SK-N-SH treated with all-trans-retinoic acid at 6 μM for 48 hours (cell line): ENCODE measurements around the gene FRS2.
A peak's percentile ranks its signal among the peaks of the same experiment; 100 is the strongest.

Source experiments
- ATAC-seq: fragments of 200-7000 bp; cut with Tn5 transposase; 3 replicates; pipeline ENCODE4 v1.9.1; 2020; ENCODE audit warnings: mild to moderate bottlenecking, moderate library complexity
- ARNTL ChIP-seq: fragments of 450-650 bp; formaldehyde crosslinking; IDR thresholded peaks from 2 replicates; pipeline ENCODE4 v1.5.0; 2020; ENCODE audit warnings: low read depth, mild to moderate bottlenecking, moderate library complexity, borderline replicate concordance
- BACH2 ChIP-seq: fragments of 250-450 bp; sonication (Bioruptor Pico); IDR thresholded peaks from 2 replicates; pipeline ENCODE4 v1.9.0; 2021; ENCODE audit warnings: mild to moderate bottlenecking, borderline replicate concordance
- CSDC2 ChIP-seq: fragments of 250-450 bp; sonication (Bioruptor Pico); IDR thresholded peaks from 2 replicates; pipeline ENCODE4 v1.5.0; 2020; ENCODE audit warnings: mild to moderate bottlenecking, moderate library complexity
- ESRRG ChIP-seq: fragments of 250-450 bp; sonication (Bioruptor Pico); IDR thresholded peaks from 2 replicates; pipeline ENCODE4 v1.6.1; 2021; ENCODE audit warnings: mild to moderate bottlenecking
- GLIS3 ChIP-seq: fragments of 250-450 bp; sonication (Bioruptor Pico); IDR thresholded peaks from 2 replicates; pipeline ENCODE4 v1.5.0; 2020; ENCODE audit warnings: mild to moderate bottlenecking, moderate library complexity
- ISL1 ChIP-seq: fragments of 250-450 bp; sonication (Bioruptor Pico); IDR thresholded peaks from 2 replicates; pipeline ENCODE4 v2.1.2; 2022; ENCODE audit warnings: mild to moderate bottlenecking, moderate library complexity
- OSR1 ChIP-seq: fragments of 250-450 bp; sonication (Bioruptor Pico); IDR thresholded peaks from 2 replicates; pipeline ENCODE4 v1.8.0; 2022; ENCODE audit warnings: moderate library complexity, mild to moderate bottlenecking, inconsistent platforms
- PATZ1 ChIP-seq: fragments of 250-450 bp; sonication (Bioruptor Pico); IDR thresholded peaks from 2 replicates; pipeline ENCODE4 v1.8.0; 2020; ENCODE audit warnings: mild to moderate bottlenecking, moderate library complexity, borderline replicate concordance
- PPARA ChIP-seq: fragments of 250-450 bp; sonication (Bioruptor Pico); IDR thresholded peaks from 2 replicates; pipeline ENCODE4 v1.5.0; 2020; ENCODE audit warnings: mild to moderate bottlenecking, borderline replicate concordance
- RARB ChIP-seq: fragments of 250-450 bp; sonication (Bioruptor Pico); IDR thresholded peaks from 2 replicates; pipeline ENCODE4 v1.8.0; 2021; ENCODE audit warnings: mild to moderate bottlenecking, moderate library complexity
- SNAI2 ChIP-seq: fragments of 250-450 bp; sonication (Bioruptor Pico); IDR thresholded peaks from 2 replicates; pipeline ENCODE4 v1.5.0; 2020; ENCODE audit warnings: mild to moderate bottlenecking, moderate library complexity
- TCF4 ChIP-seq: fragments of 250-450 bp; sonication (Bioruptor Pico); IDR thresholded peaks from 2 replicates; pipeline ENCODE4 v1.8.0; 2021; ENCODE audit warnings: mild to moderate bottlenecking, moderate library complexity, borderline replicate concordance
- TOX ChIP-seq: fragments of 250-450 bp; sonication (Bioruptor Pico); IDR thresholded peaks from 2 replicates; pipeline ENCODE4 v1.8.0; 2021; ENCODE audit warnings: mild to moderate bottlenecking, moderate library complexity, borderline replicate concordance
- ZFP3 ChIP-seq: fragments of 250-450 bp; sonication (Bioruptor Pico); IDR thresholded peaks from 2 replicates; pipeline ENCODE4 v1.5.0; 2020; ENCODE audit warnings: mild to moderate bottlenecking, moderate library complexity
- ZFP30 ChIP-seq: fragments of 450-650 bp; formaldehyde crosslinking; IDR thresholded peaks from 2 replicates; pipeline ENCODE4 v1.5.0; 2022; ENCODE audit warnings: mild to moderate bottlenecking, moderate library complexity
- ZNF565 ChIP-seq: fragments of 450-650 bp; formaldehyde crosslinking; conservative IDR thresholded peaks from 2 replicates; pipeline ENCODE4 v1.5.0; 2020; ENCODE audit warnings: low read depth, mild to moderate bottlenecking, moderate library complexity
- ZNF70 ChIP-seq: fragments of 450-650 bp; formaldehyde crosslinking; IDR thresholded peaks from 2 replicates; pipeline ENCODE4 v1.5.0; 2020; ENCODE audit warnings: mild to moderate bottlenecking, moderate library complexity
- ZNF8 ChIP-seq: fragments of 450-650 bp; formaldehyde crosslinking; IDR thresholded peaks from 2 replicates; pipeline ENCODE4 v1.5.0; 2020; ENCODE audit warnings: mild to moderate bottlenecking, moderate library complexity
- TF ChIP-seq, protein P1 (sequence below): fragments of 250-450 bp; sonication (Bioruptor Pico); IDR thresholded peaks from 2 replicates; pipeline ENCODE4 v1.5.1; 2020; ENCODE audit warnings: low read depth, mild to moderate bottlenecking, moderate library complexity
- TF ChIP-seq, protein P2 (sequence below): fragments of 250-450 bp; sonication (Bioruptor Pico); IDR thresholded peaks from 2 replicates; pipeline ENCODE4 v1.5.0; 2020; ENCODE audit warnings: mild to moderate bottlenecking, moderate library complexity
- TF ChIP-seq, protein P3 (sequence below): fragments of 250-450 bp; sonication (Bioruptor Pico); IDR thresholded peaks from 2 replicates; pipeline ENCODE4 v1.5.1; 2021; ENCODE audit warnings: mild to moderate bottlenecking, moderate library complexity

Gene FRS2

GRCh38 chr12:69468237-69469026 lies 1.8 kb upstream of the FRS2 start (continued):
- TF ChIP-seq, protein P1, sequence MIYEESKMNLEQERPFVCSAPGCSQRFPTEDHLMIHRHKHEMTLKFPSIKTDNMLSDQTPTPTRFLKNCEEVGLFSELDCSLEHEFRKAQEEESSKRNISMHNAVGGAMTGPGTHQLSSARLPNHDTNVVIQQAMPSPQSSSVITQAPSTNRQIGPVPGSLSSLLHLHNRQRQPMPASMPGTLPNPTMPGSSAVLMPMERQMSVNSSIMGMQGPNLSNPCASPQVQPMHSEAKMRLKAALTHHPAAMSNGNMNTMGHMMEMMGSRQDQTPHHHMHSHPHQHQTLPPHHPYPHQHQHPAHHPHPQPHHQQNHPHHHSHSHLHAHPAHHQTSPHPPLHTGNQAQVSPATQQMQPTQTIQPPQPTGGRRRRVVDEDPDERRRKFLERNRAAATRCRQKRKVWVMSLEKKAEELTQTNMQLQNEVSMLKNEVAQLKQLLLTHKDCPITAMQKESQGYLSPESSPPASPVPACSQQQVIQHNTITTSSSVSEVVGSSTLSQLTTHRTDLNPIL (CRISPR knock-in tag), result no peak
- no peak for TF ChIP-seq ISL1 (CRISPR knock-in tag)
- no peak for TF ChIP-seq ARNTL

DNA sequence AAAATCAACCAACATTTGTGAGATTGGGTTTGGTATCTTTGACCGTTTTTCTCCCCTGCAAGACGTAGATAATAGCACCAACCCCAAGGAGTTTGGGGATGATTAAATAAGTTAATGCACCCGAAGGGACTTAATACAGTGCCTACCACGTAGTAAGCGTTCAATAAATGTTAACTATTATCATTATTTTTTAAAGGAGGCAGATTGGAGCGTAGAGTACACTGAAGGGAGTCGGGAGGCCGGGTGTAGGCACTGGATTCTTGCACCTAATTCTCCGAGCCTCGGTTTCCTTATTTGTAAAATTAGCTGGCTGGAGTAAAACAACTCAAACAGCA lies 367 bp upstream of the FRS2 start:
- TF ChIP-seq ARNTL, result no peak
- TF ChIP-seq OSR1, result no peak
- TF ChIP-seq BACH2 (CRISPR knock-in tag), result no peak
- no peak for TF ChIP-seq PATZ1
- no peak for TF ChIP-seq ISL1 (CRISPR knock-in tag)
- no peak for TF ChIP-seq RARB
- no peak for TF ChIP-seq TCF4 (CRISPR knock-in tag)
- no peak for TF ChIP-seq ESRRG (CRISPR knock-in tag)
- TF ChIP-seq, protein P2, sequence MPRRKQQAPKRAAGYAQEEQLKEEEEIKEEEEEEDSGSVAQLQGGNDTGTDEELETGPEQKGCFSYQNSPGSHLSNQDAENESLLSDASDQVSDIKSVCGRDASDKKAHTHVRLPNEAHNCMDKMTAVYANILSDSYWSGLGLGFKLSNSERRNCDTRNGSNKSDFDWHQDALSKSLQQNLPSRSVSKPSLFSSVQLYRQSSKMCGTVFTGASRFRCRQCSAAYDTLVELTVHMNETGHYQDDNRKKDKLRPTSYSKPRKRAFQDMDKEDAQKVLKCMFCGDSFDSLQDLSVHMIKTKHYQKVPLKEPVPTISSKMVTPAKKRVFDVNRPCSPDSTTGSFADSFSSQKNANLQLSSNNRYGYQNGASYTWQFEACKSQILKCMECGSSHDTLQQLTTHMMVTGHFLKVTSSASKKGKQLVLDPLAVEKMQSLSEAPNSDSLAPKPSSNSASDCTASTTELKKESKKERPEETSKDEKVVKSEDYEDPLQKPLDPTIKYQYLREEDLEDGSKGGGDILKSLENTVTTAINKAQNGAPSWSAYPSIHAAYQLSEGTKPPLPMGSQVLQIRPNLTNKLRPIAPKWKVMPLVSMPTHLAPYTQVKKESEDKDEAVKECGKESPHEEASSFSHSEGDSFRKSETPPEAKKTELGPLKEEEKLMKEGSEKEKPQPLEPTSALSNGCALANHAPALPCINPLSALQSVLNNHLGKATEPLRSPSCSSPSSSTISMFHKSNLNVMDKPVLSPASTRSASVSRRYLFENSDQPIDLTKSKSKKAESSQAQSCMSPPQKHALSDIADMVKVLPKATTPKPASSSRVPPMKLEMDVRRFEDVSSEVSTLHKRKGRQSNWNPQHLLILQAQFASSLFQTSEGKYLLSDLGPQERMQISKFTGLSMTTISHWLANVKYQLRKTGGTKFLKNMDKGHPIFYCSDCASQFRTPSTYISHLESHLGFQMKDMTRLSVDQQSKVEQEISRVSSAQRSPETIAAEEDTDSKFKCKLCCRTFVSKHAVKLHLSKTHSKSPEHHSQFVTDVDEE (CRISPR knock-in tag), result no peak
- no peak for TF ChIP-seq GLIS3 (CRISPR knock-in tag)
- TF ChIP-seq TOX (CRISPR knock-in tag), result no peak
- TF ChIP-seq, protein P3, sequence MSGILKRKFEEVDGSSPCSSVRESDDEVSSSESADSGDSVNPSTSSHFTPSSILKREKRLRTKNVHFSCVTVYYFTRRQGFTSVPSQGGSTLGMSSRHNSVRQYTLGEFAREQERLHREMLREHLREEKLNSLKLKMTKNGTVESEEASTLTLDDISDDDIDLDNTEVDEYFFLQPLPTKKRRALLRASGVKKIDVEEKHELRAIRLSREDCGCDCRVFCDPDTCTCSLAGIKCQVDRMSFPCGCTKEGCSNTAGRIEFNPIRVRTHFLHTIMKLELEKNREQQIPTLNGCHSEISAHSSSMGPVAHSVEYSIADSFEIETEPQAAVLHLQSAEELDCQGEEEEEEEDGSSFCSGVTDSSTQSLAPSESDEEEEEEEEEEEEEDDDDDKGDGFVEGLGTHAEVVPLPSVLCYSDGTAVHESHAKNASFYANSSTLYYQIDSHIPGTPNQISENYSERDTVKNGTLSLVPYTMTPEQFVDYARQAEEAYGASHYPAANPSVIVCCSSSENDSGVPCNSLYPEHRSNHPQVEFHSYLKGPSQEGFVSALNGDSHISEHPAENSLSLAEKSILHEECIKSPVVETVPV (CRISPR knock-in tag), result no peak
- TF ChIP-seq, all 23 proteins: peak for 0
- ATAC-seq, result peak; percentile 36

DNA sequence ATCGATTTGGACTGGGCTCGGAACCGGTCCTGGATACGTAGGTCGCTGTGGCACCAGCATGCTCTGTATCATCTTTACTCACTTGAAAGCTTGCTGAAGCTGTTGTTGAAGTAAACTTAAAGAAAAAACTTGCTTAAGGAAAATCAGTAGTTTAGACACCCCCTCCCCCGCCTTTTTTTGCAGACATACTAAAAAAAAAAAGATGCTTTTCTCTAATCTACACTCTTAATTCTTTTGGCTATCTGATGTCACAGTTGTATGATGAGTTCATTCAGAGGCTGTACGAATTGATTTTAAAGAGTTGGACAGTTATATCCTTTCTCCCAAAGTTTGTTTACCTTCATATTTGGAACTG lies 865 bp downstream of the FRS2 start:
- no peak for ATAC-seq
- TF ChIP-seq ZNF70 (CRISPR knock-in tag), result no peak
- TF ChIP-seq ZNF8 (CRISPR knock-in tag), result no peak
- no peak for TF ChIP-seq OSR1
- TF ChIP-seq, protein P1 (CRISPR knock-in tag), result no peak
- TF ChIP-seq RARB, result no peak
- TF ChIP-seq ZNF565 (CRISPR knock-in tag), result no peak
- no peak for TF ChIP-seq BACH2 (CRISPR knock-in tag)
- no peak for TF ChIP-seq ESRRG (CRISPR knock-in tag)
- TF ChIP-seq, protein P2 (CRISPR knock-in tag), result no peak
- TF ChIP-seq PATZ1, result no peak
- no peak for TF ChIP-seq SNAI2 (CRISPR knock-in tag)
- TF ChIP-seq, protein P3 (CRISPR knock-in tag), result no peak
- no peak for TF ChIP-seq PPARA (CRISPR knock-in tag)
- TF ChIP-seq CSDC2 (CRISPR knock-in tag), result no peak
- no peak for TF ChIP-seq ARNTL
- TF ChIP-seq ZFP3 (CRISPR knock-in tag), result no peak
- no peak for TF ChIP-seq TCF4 (CRISPR knock-in tag)
- no peak for TF ChIP-seq ZFP30 (CRISPR knock-in tag)
- TF ChIP-seq, all 23 proteins: peak for 0
